Measurements from ENCODE around the gene CLDN18. TPM values are rescaled to one million over a fixed set of nuclear protein-coding genes. Genes with fewer than 3 reads are reported as not detected.

Gene CLDN18
- total and polyA plus RNA-seq, 2 of the 8 experiments (the other 6 are each of a cell fraction or from before 2014, with no cell fraction given): not detected

DNA sequence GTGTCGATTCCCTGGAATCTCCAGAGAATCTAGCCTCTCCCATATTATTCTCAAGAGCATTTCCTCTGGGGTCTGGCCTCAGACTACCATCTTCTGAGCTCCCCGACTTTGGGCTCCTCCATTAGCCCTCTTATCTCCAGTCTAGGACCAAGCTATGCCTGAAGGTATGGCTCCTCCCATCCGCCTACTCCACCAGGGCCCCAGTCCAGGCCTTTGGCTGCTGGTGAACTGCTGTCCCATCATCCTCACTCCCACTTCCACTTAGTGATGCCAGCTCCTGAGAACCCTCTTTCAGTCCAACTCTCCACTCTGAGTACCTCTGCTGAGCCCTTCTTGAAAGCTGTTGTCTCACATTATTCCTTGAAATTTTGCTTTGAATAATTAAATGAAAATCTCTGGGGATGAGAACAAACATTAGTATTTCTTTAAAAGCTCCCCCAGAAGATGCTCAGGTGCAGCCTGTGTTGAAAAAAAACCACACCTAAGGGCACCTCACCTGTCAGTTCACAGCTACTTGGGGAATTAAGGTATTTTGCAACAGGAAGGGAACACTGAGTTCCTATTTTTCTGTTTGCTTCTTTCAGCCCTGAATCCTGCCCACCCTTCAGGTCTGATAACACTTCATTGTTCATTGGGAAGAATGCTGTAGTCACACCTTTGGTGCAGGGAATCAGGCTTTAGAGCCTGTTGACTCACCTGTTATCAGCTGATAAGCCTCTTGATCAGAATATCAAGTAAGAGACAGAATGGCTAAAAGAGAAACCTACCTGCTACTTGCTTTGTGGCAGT lies 9.5 kb downstream of the CLDN18 start:
- FAIRE-seq: no peak

More for the DNA sequence above, 9.5 kb downstream of the CLDN18 start:
- Histone ChIP-seq H2BK5ac (ENCODE audit: low read depth, low read length) (no peak overlapping the region), H3K36me3 (ENCODE audit: control insufficient read depth in 2 of 4, insufficient read depth in 4 of 4, low read length in 3 of 4) (no peaks in the 10 kb centered on the region), H3K56ac (replicated peaks; ENCODE audit: insufficient read length, low read depth, low read length) (no peak overlapping the region), H3K27ac (ENCODE audit: low read depth, low read length) (no peak overlapping the region), H3K18ac (ENCODE audit: extremely low read depth, low read length) (no peak overlapping the region), H3K79me2 (ENCODE audit: control insufficient read depth in 1 of 2, insufficient read depth in 2 of 2, low read length in 2 of 2) (no peaks in the 10 kb centered on the region), H2BK20ac (ENCODE audit: low read length) (no peak overlapping the region), H3K4me3 (ENCODE audit: extremely low read depth in 1 of 4, insufficient read depth in 2 of 4, low read depth in 3 of 4, low read length in 4 of 4) (no peak overlapping the region), H3K14ac (ENCODE audit: insufficient read length) (no peak overlapping the region), H3K4me2 (ENCODE audit: insufficient read depth in 1 of 2, low read depth in 2 of 2, low read length in 2 of 2) (no peak overlapping the region), H3K9me3 (ENCODE audit: insufficient read depth in 2 of 2, low read depth in 1 of 2, low read length in 1 of 2) (no peaks in the 10 kb centered on the region), H3K79me1 (ENCODE audit: low read depth, low read length) (no peaks in the 10 kb centered on the region), H2BK12ac (ENCODE audit: low read depth, low read length) (no peak overlapping the region), H3K27me3 (replicated peaks in 1 of 4; ENCODE audit: control insufficient read depth in 3 of 4, extremely low read depth in 1 of 4, insufficient read depth in 3 of 4, low read length in 3 of 4) (no peaks in the 10 kb centered on the region), H3K23ac (ENCODE audit: insufficient read length) (no peak overlapping the region), H2BK120ac (replicated peaks; ENCODE audit: low read depth, low read length) (no peak overlapping the region), H2AK5ac (ENCODE audit: low read depth, low read length) (no peak overlapping the region), H4K8ac (ENCODE audit: extremely low read depth, insufficient read depth, low read length) (no peak overlapping the region), H3K23me2 (ENCODE audit: low read depth, low read length) (no peaks in the 10 kb centered on the region), H3K9ac (replicated peaks in 1 of 4; ENCODE audit: extremely low read depth in 1 of 4, low read depth in 3 of 4, low read length in 3 of 4) (no peak overlapping the region), H2AFZ (ENCODE audit: low read length) (no peak overlapping the region), H3K4me1 (replicated peaks in 1 of 4; ENCODE audit: control insufficient read depth in 3 of 4, insufficient read depth in 4 of 4, low read length in 3 of 4) (no peaks in the 10 kb centered on the region), H4K5ac (ENCODE audit: insufficient read length, low read depth, low read length) (no peak overlapping the region), H4K91ac (replicated peaks; ENCODE audit: insufficient read length, low read length) (no peak overlapping the region), H4K20me1 (replicated peaks in 1 of 2; ENCODE audit: control insufficient read depth in 1 of 2, insufficient read depth in 2 of 2, low read length in 2 of 2) (no peaks in the 10 kb centered on the region), H3K4ac (replicated peaks; ENCODE audit: insufficient read length, low read depth, low read length) (no peak overlapping the region), H2BK15ac (ENCODE audit: low read length) (no peak overlapping the region)
- no peak for DNase-seq (ENCODE audit: low read depth in 1 of 2, low spot score in 2 of 2)
- TF ChIP-seq EGR1 (IDR thresholded peaks at IDR 0.05; ENCODE audit: borderline replicate concordance, low read depth, low read length) (no peak), POLR2AphosphoS5 (IDR thresholded peaks at IDR 0.05; ENCODE audit: low read depth, low read length) (no peak), SIX5 (IDR thresholded peaks at IDR 0.05; ENCODE audit: low read depth, low read length) (no peak), RBBP5 (IDR thresholded peaks at IDR 0.05; ENCODE audit: borderline replicate concordance, low read depth, low read length) (no peak), HDAC2 (IDR thresholded peaks at IDR 0.05; ENCODE audit: borderline replicate concordance in 1 of 2, low read depth in 2 of 2, low read length in 2 of 2) (no peak), CEBPB (IDR thresholded peaks at IDR 0.05; ENCODE audit: low read depth, low read length) (no peak), TAF1 (IDR thresholded peaks at IDR 0.05; ENCODE audit: low read depth, low read length) (no peak), JUND (IDR thresholded peaks at IDR 0.05; ENCODE audit: low read length) (no peak)
- TF ChIP-seq, protein P1, sequence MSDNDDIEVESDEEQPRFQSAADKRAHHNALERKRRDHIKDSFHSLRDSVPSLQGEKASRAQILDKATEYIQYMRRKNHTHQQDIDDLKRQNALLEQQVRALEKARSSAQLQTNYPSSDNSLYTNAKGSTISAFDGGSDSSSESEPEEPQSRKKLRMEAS (IDR thresholded peaks at IDR 0.05): no peak
- TF ChIP-seq, protein P2, sequence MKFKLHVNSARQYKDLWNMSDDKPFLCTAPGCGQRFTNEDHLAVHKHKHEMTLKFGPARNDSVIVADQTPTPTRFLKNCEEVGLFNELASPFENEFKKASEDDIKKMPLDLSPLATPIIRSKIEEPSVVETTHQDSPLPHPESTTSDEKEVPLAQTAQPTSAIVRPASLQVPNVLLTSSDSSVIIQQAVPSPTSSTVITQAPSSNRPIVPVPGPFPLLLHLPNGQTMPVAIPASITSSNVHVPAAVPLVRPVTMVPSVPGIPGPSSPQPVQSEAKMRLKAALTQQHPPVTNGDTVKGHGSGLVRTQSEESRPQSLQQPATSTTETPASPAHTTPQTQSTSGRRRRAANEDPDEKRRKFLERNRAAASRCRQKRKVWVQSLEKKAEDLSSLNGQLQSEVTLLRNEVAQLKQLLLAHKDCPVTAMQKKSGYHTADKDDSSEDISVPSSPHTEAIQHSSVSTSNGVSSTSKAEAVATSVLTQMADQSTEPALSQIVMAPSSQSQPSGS (IDR thresholded peaks at IDR 0.05; ENCODE audit: low read length): no peak
- WGBS, 2 experiments (ENCODE audit: extremely low coverage in 1 of 2, insufficient coverage in 1 of 2, insufficient read length in 1 of 2, insufficient replicate concordance in 2 of 2, low coverage in 1 of 2, low lambda C conversion rate in 2 of 2, missing lambda C conversion rate in 1 of 2): 87% methylated on average over 3 of the region's 3 CpGs; no CpG with 5 or more reads in 1 of the 2 experiments
- ChIA-PET CTCF (ENCODE audit: partially characterized antibody) (interaction anchor here (1.1 to 1.3 kb wide), 4 partner anchors 9 to 33 kb away, joined by 4 to 5 read pairs (median 5); partner anchors contain the start of gene CLDN18), POLR2A (ENCODE audit: partially characterized antibody) (no interaction called here)
